ENCODE results near the gene DCLK3. TPM values are rescaled to one million over a fixed set of nuclear protein-coding genes. Genes with fewer than 3 reads are reported as not detected.
A peak's percentile ranks its signal among the peaks of the same experiment; 100 is the strongest.

DCLK3 gene
- total RNA-seq, 1 donor from 2014 or later = not detected

GRCh38 chr3:36709826-36710365, 54.5 kb downstream of the DCLK3 start:
- Histone ChIP-seq H3K36me3 (ENCODE audit: insufficient read depth, low read length) (no peaks in the 10 kb centered on the region), H3K9ac (ENCODE audit: low read length) (no peak overlapping the region), H3K9me3 (ENCODE audit: insufficient read depth, low read depth, low read length) (no peaks in the 10 kb centered on the region), H3K4me1 (ENCODE audit: insufficient read depth, low read length) (peaks cover 3% of the 10 kb centered on the region), H3K27me3 (ENCODE audit: insufficient read depth, low read length) (no peaks in the 10 kb centered on the region), H2AFZ (ENCODE audit: low read depth, low read length) (no peak overlapping the region), H4K20me1 (ENCODE audit: insufficient read depth, low read length) (no peaks in the 10 kb centered on the region), H3K4me3 (ENCODE audit: insufficient read depth, low read depth, low read length) (no peak overlapping the region), H3K27ac (ENCODE audit: low read depth, low read length) (no peak overlapping the region), H3K79me2 (ENCODE audit: insufficient read depth, low read length) (no peaks in the 10 kb centered on the region), H3K4me2 (ENCODE audit: low read length) (no peak overlapping the region)
- no peak for DNase-seq (ENCODE audit: low read depth)
- no peak overlapping the region for H3K27ac Mint-ChIP-seq (ENCODE audit: unreplicated experiment)
- H3K4me3 Mint-ChIP-seq (ENCODE audit: unreplicated experiment) = no peak overlapping the region
- no peak for TF ChIP-seq EZH2 (IDR thresholded peaks at IDR 0.05; ENCODE audit: insufficient read depth, low read length)
- no peak for FAIRE-seq
- peaks cover 5% of the 10 kb centered on the region for H3K27me3 Mint-ChIP-seq (ENCODE audit: low read depth, unreplicated experiment)
- no peaks in the 10 kb centered on the region for H3K9me3 Mint-ChIP-seq (ENCODE audit: unreplicated experiment)
- H3K4me1 Mint-ChIP-seq (ENCODE audit: low read depth, unreplicated experiment) = peaks cover 7% of the 10 kb centered on the region
- no peaks in the 10 kb centered on the region for H3K36me3 Mint-ChIP-seq (ENCODE audit: low read depth, unreplicated experiment)

- H3K9me3 Mint-ChIP-seq (ENCODE audit: unreplicated experiment) = peaks cover 1% of the 10 kb centered on the region
- Histone ChIP-seq H3K9ac (ENCODE audit: low read length) (no peak overlapping the region), H3K9me3 (ENCODE audit: insufficient read depth, low read depth, low read length) (no peaks in the 10 kb centered on the region), H4K20me1 (ENCODE audit: insufficient read depth, low read length) (no peaks in the 10 kb centered on the region), H3K4me1 (ENCODE audit: insufficient read depth, low read length) (peaks cover 3% of the 10 kb centered on the region), H3K27me3 (ENCODE audit: insufficient read depth, low read length) (no peaks in the 10 kb centered on the region), H3K4me2 (ENCODE audit: low read length) (no peak overlapping the region), H3K79me2 (ENCODE audit: insufficient read depth, low read length) (no peaks in the 10 kb centered on the region), H3K4me3 (ENCODE audit: insufficient read depth, low read depth, low read length) (no peak overlapping the region), H3K27ac (ENCODE audit: low read depth, low read length) (no peak overlapping the region), H3K36me3 (ENCODE audit: insufficient read depth, low read length) (no peaks in the 10 kb centered on the region), H2AFZ (ENCODE audit: low read depth, low read length) (no peak overlapping the region)
- peaks cover 5% of the 10 kb centered on the region for H3K4me1 Mint-ChIP-seq (ENCODE audit: low read depth, unreplicated experiment)
- DNase-seq (ENCODE audit: low read depth) = no peak
- TF ChIP-seq EZH2 (IDR thresholded peaks at IDR 0.05; ENCODE audit: insufficient read depth, low read length) = no peak
- no peak for TF ChIP-seq CTCF (IDR thresholded peaks at IDR 0.05; ENCODE audit: insufficient read depth, low read depth, low read length)
- no peak overlapping the region for H3K27ac Mint-ChIP-seq (ENCODE audit: unreplicated experiment)
- no peak for FAIRE-seq
- H3K36me3 Mint-ChIP-seq (ENCODE audit: low read depth, unreplicated experiment) = no peaks in the 10 kb centered on the region
- peaks cover 5% of the 10 kb centered on the region for H3K27me3 Mint-ChIP-seq (ENCODE audit: low read depth, unreplicated experiment)
- H3K4me3 Mint-ChIP-seq (ENCODE audit: unreplicated experiment) = no peak overlapping the region
Observed at GRCh38 chr3:36709281-36709680, 55.1 kb downstream of the DCLK3 start.

GRCh38 chr3:36707623-36708409, 56.5 kb downstream of the DCLK3 start:
- peak; percentile 31 for TF ChIP-seq CTCF (IDR thresholded peaks at IDR 0.05; ENCODE audit: insufficient read depth, low read depth, low read length)
- no peak for TF ChIP-seq EZH2 (IDR thresholded peaks at IDR 0.05; ENCODE audit: insufficient read depth, low read length)
- peaks cover 5% of the 10 kb centered on the region for H3K4me1 Mint-ChIP-seq (ENCODE audit: low read depth, unreplicated experiment)
- DNase-seq (ENCODE audit: low read depth) (peak; percentile 18), FAIRE-seq (peak; percentile 39)
- Histone ChIP-seq H4K20me1 (ENCODE audit: insufficient read depth, low read length) (no peaks in the 10 kb centered on the region), H3K9ac (ENCODE audit: low read length) (no peak overlapping the region), H3K36me3 (ENCODE audit: insufficient read depth, low read length) (no peaks in the 10 kb centered on the region), H3K79me2 (ENCODE audit: insufficient read depth, low read length) (no peaks in the 10 kb centered on the region), H3K27me3 (ENCODE audit: insufficient read depth, low read length) (no peaks in the 10 kb centered on the region), H3K9me3 (ENCODE audit: insufficient read depth, low read depth, low read length) (no peaks in the 10 kb centered on the region), H3K4me3 (ENCODE audit: insufficient read depth, low read depth, low read length) (no peak overlapping the region), H2AFZ (ENCODE audit: low read depth, low read length) (no peak overlapping the region), H3K27ac (ENCODE audit: low read depth, low read length) (no peak overlapping the region), H3K4me1 (ENCODE audit: insufficient read depth, low read length) (peaks cover 3% of the 10 kb centered on the region), H3K4me2 (ENCODE audit: low read length) (no peak overlapping the region)
- H3K4me3 Mint-ChIP-seq (ENCODE audit: unreplicated experiment) = no peak overlapping the region
- H3K27ac Mint-ChIP-seq (ENCODE audit: unreplicated experiment) = no peak overlapping the region
- H3K9me3 Mint-ChIP-seq (ENCODE audit: unreplicated experiment) = peaks cover 1% of the 10 kb centered on the region
- peaks cover 5% of the 10 kb centered on the region for H3K27me3 Mint-ChIP-seq (ENCODE audit: low read depth, unreplicated experiment)
- no peaks in the 10 kb centered on the region for H3K36me3 Mint-ChIP-seq (ENCODE audit: low read depth, unreplicated experiment)
